ENCODE data around the gene KNDC1.

GRCh38 chr10:133117036-133117687 lies 42.9 kb upstream of the KNDC1 start:
- TF ChIP-seq POLR2AphosphoS5 (IDR thresholded peaks at IDR 0.05), result no peak
- TF ChIP-seq POLR2A (IDR thresholded peaks at IDR 0.05), result no peak
- TF ChIP-seq CTCF (IDR thresholded peaks at IDR 0.05), result no peak
